Omental fat pad (tissue), 4 donors: Measurements from ENCODE around the gene SDHAF2. TPM values are rescaled to one million over a fixed set of nuclear protein-coding genes. Genes with fewer than 3 reads are reported as not detected.
"Not testable (repeated sequence)": the region's sequence is repeated elsewhere in the genome, so short reads cannot be mapped to it uniquely, and the experiment has no call there.

Experiments used
- ATAC-seq: fragments of 150-250 bp; one replicate; pipeline ENCODE4 v1.9.1; 2016; ENCODE audit warnings: mild to moderate bottlenecking, moderate library complexity; ENCODE audit not compliant: low FRiP score
- DNase-seq: peaks from one replicate; pipeline ENCODE4 v3.0.0-alpha.2; 2019; ENCODE audit warnings: low spot score
- total RNA-seq, 4 donors: library from RNA; depleted of rRNA; stranded (reverse); fragments of >200 nt; gene quantifications; one replicate each; pipeline ENCODE4 v1.1.0, GENCODE V29; 2016
- TF ChIP-seq, protein P1 (sequence below), 3 donors: fragments of 450-650 bp; IDR thresholded peaks; one replicate each; pipeline ENCODE4 v1.5.1; 2016 to 2017; ENCODE audit warnings: antibody characterized with exemption in 3 of 3, mild to moderate bottlenecking in 3 of 3, moderate library complexity in 2 of 3

The SDHAF2 gene
- total RNA-seq, 4 donors from 2014 or later = 48.6 to 59.0 (median 54.0) TPM

DNA sequence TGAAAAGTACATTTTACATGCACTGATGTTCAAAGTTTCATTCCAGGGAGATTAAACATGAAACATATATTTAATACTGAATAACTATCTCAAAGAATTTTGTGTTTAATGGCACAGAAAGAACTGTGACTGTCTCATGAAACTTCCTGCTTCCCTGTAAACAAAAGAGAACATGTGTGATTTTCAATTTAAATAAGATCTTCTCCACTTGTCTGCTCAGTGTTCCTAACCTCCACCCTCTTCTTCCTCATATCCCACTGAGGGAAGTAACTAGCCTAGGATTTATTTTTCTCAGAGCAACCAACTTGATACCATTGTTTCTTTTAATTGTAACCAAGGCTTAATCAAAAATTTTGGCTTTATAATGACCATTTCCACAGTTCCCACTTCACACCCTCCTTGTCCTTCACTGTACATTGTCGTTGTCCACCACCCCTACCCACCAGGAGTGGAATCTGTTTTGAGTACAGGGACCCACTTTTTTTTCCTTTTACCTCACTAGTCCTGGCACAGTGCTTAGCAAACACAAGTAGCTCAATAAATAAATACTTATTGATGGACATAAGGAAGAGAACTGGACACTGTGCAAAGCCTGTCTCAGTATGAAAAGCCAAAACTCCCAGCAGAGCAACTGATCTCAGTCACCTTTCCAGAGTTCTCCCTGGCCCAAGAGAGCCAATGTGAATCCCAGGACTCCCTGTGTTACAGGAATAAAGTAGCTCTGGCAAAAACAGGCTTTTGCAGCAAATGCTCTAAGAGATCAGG, 4.4 kb upstream of the SDHAF2 start:
- TF ChIP-seq, protein P1, sequence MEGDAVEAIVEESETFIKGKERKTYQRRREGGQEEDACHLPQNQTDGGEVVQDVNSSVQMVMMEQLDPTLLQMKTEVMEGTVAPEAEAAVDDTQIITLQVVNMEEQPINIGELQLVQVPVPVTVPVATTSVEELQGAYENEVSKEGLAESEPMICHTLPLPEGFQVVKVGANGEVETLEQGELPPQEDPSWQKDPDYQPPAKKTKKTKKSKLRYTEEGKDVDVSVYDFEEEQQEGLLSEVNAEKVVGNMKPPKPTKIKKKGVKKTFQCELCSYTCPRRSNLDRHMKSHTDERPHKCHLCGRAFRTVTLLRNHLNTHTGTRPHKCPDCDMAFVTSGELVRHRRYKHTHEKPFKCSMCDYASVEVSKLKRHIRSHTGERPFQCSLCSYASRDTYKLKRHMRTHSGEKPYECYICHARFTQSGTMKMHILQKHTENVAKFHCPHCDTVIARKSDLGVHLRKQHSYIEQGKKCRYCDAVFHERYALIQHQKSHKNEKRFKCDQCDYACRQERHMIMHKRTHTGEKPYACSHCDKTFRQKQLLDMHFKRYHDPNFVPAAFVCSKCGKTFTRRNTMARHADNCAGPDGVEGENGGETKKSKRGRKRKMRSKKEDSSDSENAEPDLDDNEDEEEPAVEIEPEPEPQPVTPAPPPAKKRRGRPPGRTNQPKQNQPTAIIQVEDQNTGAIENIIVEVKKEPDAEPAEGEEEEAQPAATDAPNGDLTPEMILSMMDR (IDR thresholded peaks at IDR 0.05) = no peak
- ATAC-seq (no peak), DNase-seq (no peak)

DNA sequence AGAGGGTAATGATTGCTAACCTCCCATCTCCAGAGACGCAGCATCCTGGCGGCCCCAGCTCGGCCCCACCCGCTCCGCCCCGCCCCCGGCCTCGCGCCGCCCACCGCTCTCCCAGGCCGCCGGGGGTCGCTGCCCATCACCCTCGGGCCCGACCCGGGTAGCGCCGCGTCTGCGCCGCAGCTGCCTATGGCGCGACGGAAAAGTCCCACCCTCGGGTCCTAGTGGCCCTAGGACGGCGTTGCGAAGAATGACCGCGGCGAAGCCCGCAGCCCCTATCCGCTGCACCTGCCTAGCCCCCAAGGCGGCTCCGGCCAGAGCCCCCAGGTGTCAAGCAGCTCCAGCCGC, 606 bp upstream of the SDHAF2 start:
- TF ChIP-seq, protein P1 (IDR thresholded peaks at IDR 0.05) = no peak
- DNase-seq (peak; percentile 32), ATAC-seq (peak; percentile 76)

DNA sequence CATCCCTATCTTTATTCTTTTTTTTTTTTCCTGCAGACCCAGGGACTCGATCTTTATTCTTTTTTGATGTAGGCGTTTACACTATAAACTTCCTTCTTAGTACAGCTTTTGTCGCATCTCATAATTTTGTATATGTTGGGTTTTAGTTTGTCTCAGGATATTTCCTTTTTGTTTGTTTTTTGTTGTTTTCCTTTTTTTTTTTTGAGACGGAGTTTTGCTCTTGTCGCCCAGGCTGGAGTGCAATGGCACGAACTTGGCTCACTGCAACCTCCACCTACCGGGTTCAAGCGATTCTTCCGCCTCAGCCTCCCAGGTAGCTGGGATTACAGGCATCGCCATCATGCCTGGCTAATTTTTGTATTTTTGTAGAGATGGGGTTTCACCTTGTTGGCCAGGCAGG, 915 bp downstream of the SDHAF2 start:
- DNase-seq, ATAC-seq: not testable (repeated sequence)

DNA sequence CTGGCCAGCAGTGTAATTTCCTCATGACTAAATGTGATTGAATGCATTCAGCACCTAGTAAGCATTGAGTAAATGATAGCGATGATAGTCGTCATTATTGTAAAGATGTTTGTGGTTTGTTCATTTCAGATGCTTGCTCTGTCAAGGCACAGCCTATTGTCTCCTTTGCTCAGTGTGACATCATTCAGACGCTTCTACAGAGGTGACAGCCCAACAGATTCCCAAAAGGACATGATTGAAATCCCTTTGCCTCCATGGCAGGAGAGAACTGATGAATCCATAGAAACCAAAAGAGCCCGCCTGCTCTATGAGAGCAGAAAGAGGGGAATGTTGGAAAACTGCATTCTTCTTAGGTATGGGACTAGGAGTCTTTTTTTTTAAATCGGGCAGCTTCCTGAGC, 7.6 kb downstream of the SDHAF2 start:
- DNase-seq (no peak), ATAC-seq (no peak)
- TF ChIP-seq, protein P1 (IDR thresholded peaks at IDR 0.05) = no peak

DNA sequence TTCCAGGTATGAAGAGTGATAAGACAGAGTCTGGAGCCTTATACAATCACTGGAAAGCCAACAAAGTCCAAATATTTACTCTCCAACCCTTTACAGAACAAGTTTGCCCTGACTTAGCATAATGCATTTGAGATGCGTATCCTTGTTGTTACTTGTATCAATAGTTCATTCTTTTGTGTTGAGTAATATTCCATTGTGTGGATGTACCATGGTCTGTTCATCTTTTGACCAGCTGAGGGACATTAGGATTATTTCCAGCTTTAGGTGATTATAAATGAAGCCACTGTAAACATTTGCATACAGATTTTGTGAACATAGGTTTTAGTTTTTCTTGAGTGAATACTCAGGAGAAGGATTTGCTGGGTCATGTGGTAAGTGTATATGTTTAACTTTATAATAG, 9.7 kb downstream of the SDHAF2 start:
- ATAC-seq (no peak), DNase-seq (no peak)
- TF ChIP-seq, protein P1 (IDR thresholded peaks at IDR 0.05) = no peak

DNA sequence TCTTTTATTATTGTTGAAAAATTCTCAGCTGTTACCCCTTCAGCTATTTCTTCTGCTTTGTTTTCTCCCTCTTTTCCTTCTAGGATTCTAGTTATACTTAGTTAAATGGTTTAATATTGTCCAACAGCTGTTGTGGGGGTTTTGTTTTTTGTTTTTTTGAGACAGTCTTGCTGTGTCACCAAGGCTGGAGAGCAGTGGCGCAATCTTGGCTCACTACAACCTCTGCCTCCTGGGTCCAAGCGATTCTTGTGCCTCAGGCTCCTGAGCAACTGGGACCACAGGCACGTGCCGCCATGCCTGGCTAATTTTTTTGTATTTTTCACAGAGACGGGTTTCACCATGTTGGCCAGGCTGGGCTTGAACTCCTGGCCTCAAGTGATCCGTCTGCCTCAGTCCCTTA, 12.7 kb downstream of the SDHAF2 start:
- no peak for DNase-seq
- TF ChIP-seq, protein P1 (IDR thresholded peaks at IDR 0.05) = no peak
- ATAC-seq = no peak

DNA sequence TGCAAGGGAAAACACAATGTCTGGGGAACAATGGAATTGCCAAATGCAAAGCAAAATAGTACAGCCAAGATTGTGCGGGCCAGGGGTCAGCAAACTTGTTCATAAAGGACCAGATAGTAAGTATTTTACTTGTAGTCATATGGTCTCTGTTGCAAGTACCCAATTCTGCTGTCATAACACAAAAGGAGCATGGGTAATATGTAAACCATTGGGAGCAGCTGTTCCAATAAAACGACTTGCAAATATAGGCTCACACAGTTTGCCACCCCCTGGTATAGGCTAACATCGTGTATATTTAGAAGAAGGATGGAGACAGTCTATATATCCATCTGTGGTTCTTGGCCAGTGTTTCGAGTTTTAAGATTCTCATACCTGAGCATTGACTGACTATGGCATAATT, 15.6 kb downstream of the SDHAF2 start:
- TF ChIP-seq, protein P1 (IDR thresholded peaks at IDR 0.05) = no peak
- DNase-seq (no peak), ATAC-seq (no peak)
